WI38 (cell line): ENCODE measurements around the gene SELENOH.

Experiments
- H3K4me3 ChIP-seq: 2 replicates; pipeline ENCODE4 v1.5.1; 2011; ENCODE audit warnings: low read depth, mild to moderate bottlenecking, control low read depth, low read length
- CTCF ChIP-seq: IDR thresholded peaks from 2 replicates; pipeline ENCODE4 v1.5.1; 2012; ENCODE audit warnings: low read depth, mild to moderate bottlenecking, control low read depth, low read length

Gene SELENOH

GRCh38 chr11:57773026-57773598 lies 31.8 kb downstream of the SELENOH start:
- TF ChIP-seq CTCF: no peak
- H3K4me3 ChIP-seq: no peak overlapping the region

- peak overlapping the region; percentile 11 for H3K4me3 ChIP-seq
- TF ChIP-seq CTCF: no peak
These were observed 34.2 kb downstream of the SELENOH start for GRCh38 chr11:57775491-57775890.

- TF ChIP-seq CTCF: no peak
- H3K4me3 ChIP-seq: peak overlapping the region; percentile 11
These were observed 34.8 kb downstream of the SELENOH start for GRCh38 chr11:57776031-57776521.

- H3K4me3 ChIP-seq: no peak overlapping the region
These were observed 35.4 kb downstream of the SELENOH start for GRCh38 chr11:57776577-57777210.

GRCh38 chr11:57777969-57778317 lies 36.7 kb downstream of the SELENOH start:
- peak overlapping the region; percentile 42 for H3K4me3 ChIP-seq
- no peak for TF ChIP-seq CTCF

More at GRCh38 chr11:57776577-57777210, 35.4 kb downstream of the SELENOH start:
- no peak for TF ChIP-seq CTCF

GRCh38 chr11:57778318-57779037 lies 37.2 kb downstream of the SELENOH start:
- TF ChIP-seq CTCF: no peak
- H3K4me3 ChIP-seq: peak overlapping the region; percentile 42

GRCh38 chr11:57779276-57779675 lies 38.0 kb downstream of the SELENOH start:
- H3K4me3 ChIP-seq: no peak overlapping the region
- no peak for TF ChIP-seq CTCF
